OCI-LY1 (cell line): ENCODE results near the gene MYO5B.

Source experiments
- H2AFZ ChIP-seq: fragments of 200-600 bp; sonication (generic), shearing (Covaris generic); 2 replicates; pipeline ENCODE4 v1.6.0; 2014; ENCODE audit warnings: antibody characterized with exemption, mild to moderate bottlenecking, low read length
- H3F3A ChIP-seq: fragments of 200-600 bp; sonication (generic), shearing (Covaris generic); 2 replicates; pipeline ENCODE4 v1.6.0; 2014; ENCODE audit warnings: mild to moderate bottlenecking, antibody characterized with exemption, low read length, moderate library complexity; ENCODE audit not compliant: insufficient read depth
- H3K27ac ChIP-seq: fragments of 200-600 bp; sonication (generic); 2 replicates; pipeline ENCODE4 v1.5.1; 2014; ENCODE audit warnings: low read length, mixed run types, mild to moderate bottlenecking, low read depth; ENCODE audit not compliant: poor library complexity, severe bottlenecking
- H3K27me3 ChIP-seq: fragments of 200-600 bp; sonication (generic); 2 replicates; pipeline ENCODE4 v1.6.0; 2014; ENCODE audit warnings: antibody characterized with exemption, mild to moderate bottlenecking, low read length, moderate library complexity; ENCODE audit not compliant: insufficient read depth
- H3K36me3 ChIP-seq: fragments of 200-600 bp; sonication (generic); 2 replicates; pipeline ENCODE4 v1.6.1; 2014; ENCODE audit warnings: mild to moderate bottlenecking, antibody characterized with exemption, low read length, moderate library complexity, mixed read lengths; ENCODE audit not compliant: insufficient read depth
- H3K4me1 ChIP-seq: fragments of 200-600 bp; sonication (generic); 2 replicates; pipeline ENCODE4 v1.5.1; 2014; ENCODE audit warnings: mild to moderate bottlenecking, low read length, moderate library complexity; ENCODE audit not compliant: insufficient read depth, severe bottlenecking
- H3K4me2 ChIP-seq: fragments of 200-600 bp; sonication (generic), shearing (Covaris generic); 2 replicates; pipeline ENCODE4 v1.6.1; 2014; ENCODE audit warnings: low read length
- H3K4me3 ChIP-seq: fragments of 200-600 bp; sonication (generic); 2 replicates; pipeline ENCODE4 v1.5.1; 2014; ENCODE audit warnings: low read length, low read depth, mild to moderate bottlenecking, mixed read lengths; ENCODE audit not compliant: poor library complexity, severe bottlenecking
- H3K79me2 ChIP-seq: fragments of 200-600 bp; shearing (Covaris generic); 2 replicates; pipeline ENCODE4 v1.6.1; 2016; ENCODE audit warnings: mixed run types, low read length, mixed read lengths; ENCODE audit not compliant: insufficient read depth
- H3K9ac ChIP-seq: fragments of 200-600 bp; sonication (generic), shearing (Covaris generic); 2 replicates; pipeline ENCODE4 v1.6.1; 2014; ENCODE audit warnings: mild to moderate bottlenecking, low read length, mixed read lengths
- H3K9me2 ChIP-seq: fragments of 200-600 bp; sonication (generic), shearing (Covaris generic); 2 replicates; pipeline ENCODE4 v1.6.1; 2014; ENCODE audit warnings: low read depth, mild to moderate bottlenecking, low read length, mixed read lengths
- H3K9me3 ChIP-seq: fragments of 200-600 bp; shearing (Covaris generic); 2 replicates; pipeline ENCODE4 v1.6.1; 2014; ENCODE audit warnings: low read length, mixed read lengths
- H4K20me1 ChIP-seq: fragments of 200-600 bp; sonication (generic), shearing (Covaris generic); 2 replicates; pipeline ENCODE4 v1.6.0; 2016; ENCODE audit warnings: mild to moderate bottlenecking, low read length; ENCODE audit not compliant: insufficient read depth
- EZH2 ChIP-seq: fragments of 200-600 bp; sonication (generic), shearing (Covaris generic); IDR thresholded peaks from 2 replicates; pipeline ENCODE4 v1.8.0; 2017; ENCODE audit warnings: borderline replicate concordance, mixed run types, mild to moderate bottlenecking, antibody characterized with exemption, low read length, moderate library complexity, mixed read lengths
- TF ChIP-seq, protein P1 (sequence below): fragments of 200-600 bp; sonication (generic), shearing (Covaris generic); IDR thresholded peaks from 2 replicates; pipeline ENCODE4 v1.5.1; 2017; ENCODE audit warnings: mild to moderate bottlenecking, antibody characterized with exemption, low read length, moderate library complexity, mixed read lengths

MYO5B gene

DNA sequence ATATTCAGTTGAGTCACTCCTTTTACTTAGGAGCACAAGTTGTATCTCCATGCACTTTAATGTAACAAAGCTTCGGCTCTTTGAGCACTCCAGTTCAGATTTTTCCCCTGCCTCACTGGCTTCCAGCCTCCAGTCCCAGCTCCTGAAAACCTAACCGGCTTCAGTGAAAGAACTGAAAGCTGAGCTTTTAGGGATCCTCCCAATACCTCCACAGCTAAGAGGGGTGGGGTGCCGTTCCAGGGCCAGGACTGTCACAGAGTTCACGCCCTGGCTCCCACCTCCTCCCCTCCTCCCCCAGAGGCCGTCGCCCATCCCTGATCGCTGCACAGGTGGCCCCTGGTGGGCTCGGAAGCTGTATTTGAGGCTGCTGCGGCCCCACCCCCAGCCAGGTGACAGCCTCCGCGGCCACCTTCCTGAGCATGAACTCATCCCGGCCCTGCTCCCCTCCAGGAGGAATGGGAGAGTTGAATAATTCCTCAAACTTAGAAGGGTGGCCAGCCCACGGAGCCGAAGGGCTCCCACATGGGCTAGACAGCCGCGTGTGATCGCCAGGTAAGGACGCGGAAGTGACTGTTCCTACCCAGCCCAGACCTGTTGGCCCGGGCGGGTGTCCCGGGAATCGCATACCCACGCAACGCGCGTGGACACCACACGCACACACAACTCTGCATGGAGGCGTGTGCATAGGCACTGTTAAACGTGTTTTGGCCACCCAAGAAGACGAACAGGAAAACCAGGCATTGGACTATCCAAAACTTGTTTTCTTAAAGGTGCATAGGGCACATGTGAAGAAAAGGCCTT, 1.8 kb downstream of the MYO5B start:
- H3K27me3 ChIP-seq = 0 out of 2 replicates have a peak, but pooled peaks cover 4% of the 10 kb centered on the region
- H3K9ac ChIP-seq = no peak overlapping the region
- H4K20me1 ChIP-seq = no peaks in the 10 kb centered on the region
- H3K9me3 ChIP-seq = no peaks in the 10 kb centered on the region
- no peaks in the 10 kb centered on the region for H3F3A ChIP-seq
- no peaks in the 10 kb centered on the region for H3K79me2 ChIP-seq
- H3K9me2 ChIP-seq = no peaks in the 10 kb centered on the region
- no peak overlapping the region for H2AFZ ChIP-seq
- TF ChIP-seq, protein P1, sequence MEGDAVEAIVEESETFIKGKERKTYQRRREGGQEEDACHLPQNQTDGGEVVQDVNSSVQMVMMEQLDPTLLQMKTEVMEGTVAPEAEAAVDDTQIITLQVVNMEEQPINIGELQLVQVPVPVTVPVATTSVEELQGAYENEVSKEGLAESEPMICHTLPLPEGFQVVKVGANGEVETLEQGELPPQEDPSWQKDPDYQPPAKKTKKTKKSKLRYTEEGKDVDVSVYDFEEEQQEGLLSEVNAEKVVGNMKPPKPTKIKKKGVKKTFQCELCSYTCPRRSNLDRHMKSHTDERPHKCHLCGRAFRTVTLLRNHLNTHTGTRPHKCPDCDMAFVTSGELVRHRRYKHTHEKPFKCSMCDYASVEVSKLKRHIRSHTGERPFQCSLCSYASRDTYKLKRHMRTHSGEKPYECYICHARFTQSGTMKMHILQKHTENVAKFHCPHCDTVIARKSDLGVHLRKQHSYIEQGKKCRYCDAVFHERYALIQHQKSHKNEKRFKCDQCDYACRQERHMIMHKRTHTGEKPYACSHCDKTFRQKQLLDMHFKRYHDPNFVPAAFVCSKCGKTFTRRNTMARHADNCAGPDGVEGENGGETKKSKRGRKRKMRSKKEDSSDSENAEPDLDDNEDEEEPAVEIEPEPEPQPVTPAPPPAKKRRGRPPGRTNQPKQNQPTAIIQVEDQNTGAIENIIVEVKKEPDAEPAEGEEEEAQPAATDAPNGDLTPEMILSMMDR = no peak
- TF ChIP-seq EZH2 = no peak
- H3K4me3 ChIP-seq = no peak overlapping the region
- no peaks in the 10 kb centered on the region for H3K36me3 ChIP-seq
- H3K4me1 ChIP-seq = no peaks in the 10 kb centered on the region
- no peak overlapping the region for H3K4me2 ChIP-seq
- H3K27ac ChIP-seq = no peak overlapping the region

DNA sequence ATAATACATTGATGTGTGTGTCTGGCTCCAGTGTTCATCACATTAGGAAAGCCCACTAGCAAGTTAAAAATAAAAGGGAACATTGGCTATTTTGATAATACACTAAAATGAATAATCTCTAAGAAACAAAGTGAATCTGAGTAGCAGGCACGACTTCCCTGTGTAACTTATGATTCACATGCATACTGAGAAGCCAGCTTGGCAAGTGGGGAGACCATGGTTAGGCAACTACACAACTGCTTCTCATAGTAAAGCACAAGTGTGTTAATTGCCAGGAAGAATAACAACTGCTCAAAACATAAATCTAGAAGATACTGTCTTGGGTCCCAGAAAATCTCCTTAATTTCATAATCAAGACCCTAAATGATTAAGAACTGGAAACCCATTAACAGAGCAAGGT, 4.0 kb downstream of the MYO5B start:
- no peak overlapping the region for H3K27ac ChIP-seq
- 0 out of 2 replicates have a peak, but pooled peaks cover 4% of the 10 kb centered on the region for H3K27me3 ChIP-seq
- TF ChIP-seq, protein P1 = no peak
- no peak for TF ChIP-seq EZH2
- no peaks in the 10 kb centered on the region for H3K9me3 ChIP-seq
- no peaks in the 10 kb centered on the region for H4K20me1 ChIP-seq
- no peaks in the 10 kb centered on the region for H3F3A ChIP-seq
- no peaks in the 10 kb centered on the region for H3K9me2 ChIP-seq
- no peaks in the 10 kb centered on the region for H3K79me2 ChIP-seq
- H3K36me3 ChIP-seq = no peaks in the 10 kb centered on the region
- no peaks in the 10 kb centered on the region for H3K4me1 ChIP-seq
- H3K9ac ChIP-seq = no peak overlapping the region
- no peak overlapping the region for H2AFZ ChIP-seq
- H3K4me2 ChIP-seq = no peak overlapping the region
- H3K4me3 ChIP-seq = no peak overlapping the region

DNA sequence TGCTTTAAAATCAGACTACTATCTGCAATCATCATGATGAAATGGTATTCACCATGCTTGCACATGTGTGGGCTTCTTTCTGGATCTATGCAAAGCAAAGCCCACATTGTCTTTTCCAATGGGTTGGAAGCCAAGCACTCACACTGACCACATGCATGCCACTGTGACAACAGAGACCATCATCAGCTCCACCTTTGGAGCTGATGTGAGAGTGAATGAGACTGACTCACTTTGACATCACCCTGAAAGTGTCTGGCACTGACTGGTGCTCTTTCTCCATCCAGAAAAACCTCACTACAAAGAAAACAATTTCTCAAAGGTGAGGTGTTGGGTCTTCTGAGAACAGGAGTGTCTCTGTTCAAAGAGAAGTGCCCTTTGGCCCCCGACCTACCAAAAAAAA, 4.7 kb downstream of the MYO5B start:
- Histone ChIP-seq H2AFZ (no peak overlapping the region), H3K27me3 (0 out of 2 replicates have a peak, but pooled peaks cover 4% of the 10 kb centered on the region), H3K9me2 (no peaks in the 10 kb centered on the region), H4K20me1 (no peaks in the 10 kb centered on the region), H3K9ac (no peak overlapping the region), H3K36me3 (no peaks in the 10 kb centered on the region), H3K9me3 (no peaks in the 10 kb centered on the region), H3F3A (no peaks in the 10 kb centered on the region), H3K4me1 (no peaks in the 10 kb centered on the region), H3K27ac (no peak overlapping the region), H3K79me2 (no peaks in the 10 kb centered on the region), H3K4me3 (no peak overlapping the region), H3K4me2 (no peak overlapping the region)
- no peak for TF ChIP-seq EZH2
